Measurements from ENCODE around the gene PKIG.

PKIG gene

DNA sequence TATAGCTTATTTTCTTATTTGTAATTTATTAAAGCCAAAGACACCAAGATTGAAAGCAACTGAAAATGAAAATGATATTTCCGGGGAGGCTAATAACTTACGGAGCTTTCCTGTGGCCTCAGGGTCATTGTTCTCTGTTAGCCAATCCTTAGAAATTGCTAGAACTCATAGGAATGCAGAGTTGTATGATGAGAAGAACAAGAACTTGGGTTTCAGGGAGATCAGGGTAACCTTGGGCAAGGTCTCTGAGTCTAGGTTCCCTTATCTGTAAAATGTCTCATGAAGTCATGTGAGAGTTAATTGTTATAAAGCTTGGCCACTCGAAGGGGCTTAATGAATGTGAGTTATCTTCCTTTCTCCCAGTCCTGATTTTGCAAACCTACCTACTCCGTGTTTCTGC lies 40.4 kb upstream of the PKIG start:
- no peaks in the 10 kb centered on the region for H3K9me3 ChIP-seq (ENCODE audit: severe bottlenecking)
- no peak overlapping the region for H3K4me3 ChIP-seq (ENCODE audit: low read depth, low read length)
- no peaks in the 10 kb centered on the region for H3K27me3 ChIP-seq (ENCODE audit: insufficient read depth, low read depth, severe bottlenecking)
- TF ChIP-seq, protein P1, sequence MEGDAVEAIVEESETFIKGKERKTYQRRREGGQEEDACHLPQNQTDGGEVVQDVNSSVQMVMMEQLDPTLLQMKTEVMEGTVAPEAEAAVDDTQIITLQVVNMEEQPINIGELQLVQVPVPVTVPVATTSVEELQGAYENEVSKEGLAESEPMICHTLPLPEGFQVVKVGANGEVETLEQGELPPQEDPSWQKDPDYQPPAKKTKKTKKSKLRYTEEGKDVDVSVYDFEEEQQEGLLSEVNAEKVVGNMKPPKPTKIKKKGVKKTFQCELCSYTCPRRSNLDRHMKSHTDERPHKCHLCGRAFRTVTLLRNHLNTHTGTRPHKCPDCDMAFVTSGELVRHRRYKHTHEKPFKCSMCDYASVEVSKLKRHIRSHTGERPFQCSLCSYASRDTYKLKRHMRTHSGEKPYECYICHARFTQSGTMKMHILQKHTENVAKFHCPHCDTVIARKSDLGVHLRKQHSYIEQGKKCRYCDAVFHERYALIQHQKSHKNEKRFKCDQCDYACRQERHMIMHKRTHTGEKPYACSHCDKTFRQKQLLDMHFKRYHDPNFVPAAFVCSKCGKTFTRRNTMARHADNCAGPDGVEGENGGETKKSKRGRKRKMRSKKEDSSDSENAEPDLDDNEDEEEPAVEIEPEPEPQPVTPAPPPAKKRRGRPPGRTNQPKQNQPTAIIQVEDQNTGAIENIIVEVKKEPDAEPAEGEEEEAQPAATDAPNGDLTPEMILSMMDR (IDR thresholded peaks at IDR 0.05; ENCODE audit: low read depth, low read length), result no peak
- no peaks in the 10 kb centered on the region for H3K36me3 ChIP-seq
- no peak overlapping the region for H3K27ac ChIP-seq
- DNase-seq, result no peak

- Histone ChIP-seq H3K9me3 (ENCODE audit: severe bottlenecking) (no peaks in the 10 kb centered on the region), H3K36me3 (no peaks in the 10 kb centered on the region), H3K4me3 (ENCODE audit: low read depth, low read length) (no peak overlapping the region), H3K27me3 (ENCODE audit: insufficient read depth, low read depth, severe bottlenecking) (no peaks in the 10 kb centered on the region), H3K27ac (no peak overlapping the region)
- TF ChIP-seq, protein P1 (IDR thresholded peaks at IDR 0.05; ENCODE audit: low read depth, low read length), result no peak
- DNase-seq, result no peak
Observed at GRCh38 chr20:44542890-44543289, 39.5 kb upstream of the PKIG start.

GRCh38 chr20:44543358-44543757 lies 39.0 kb upstream of the PKIG start:
- no peak for DNase-seq
- Histone ChIP-seq H3K27ac (no peak overlapping the region), H3K27me3 (ENCODE audit: insufficient read depth, low read depth, severe bottlenecking) (no peaks in the 10 kb centered on the region), H3K9me3 (ENCODE audit: severe bottlenecking) (no peaks in the 10 kb centered on the region), H3K4me3 (ENCODE audit: low read depth, low read length) (no peak overlapping the region), H3K36me3 (no peaks in the 10 kb centered on the region)
- TF ChIP-seq, protein P1 (IDR thresholded peaks at IDR 0.05; ENCODE audit: low read depth, low read length), result no peak

DNA sequence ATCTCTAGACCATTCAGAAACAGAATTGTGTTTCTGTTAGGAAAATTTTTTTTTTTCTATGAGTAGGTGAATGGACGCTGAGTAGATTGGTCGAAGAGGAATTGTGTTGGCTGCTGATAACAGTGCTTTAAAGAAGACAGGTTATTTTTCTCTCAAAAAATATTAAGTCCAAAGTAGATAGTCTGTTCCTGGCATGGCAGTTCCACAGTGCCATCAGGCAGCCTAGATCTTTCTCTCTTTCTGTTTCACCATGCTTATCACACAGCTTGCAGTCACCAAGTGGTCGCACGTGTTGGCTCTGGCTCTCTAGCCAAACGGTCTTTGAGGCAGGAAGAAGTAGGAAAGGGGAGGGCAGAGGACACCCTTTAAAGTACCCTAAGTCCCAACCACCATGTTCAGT lies 38.1 kb upstream of the PKIG start:
- no peaks in the 10 kb centered on the region for H3K36me3 ChIP-seq
- H3K27me3 ChIP-seq (ENCODE audit: insufficient read depth, low read depth, severe bottlenecking), result no peaks in the 10 kb centered on the region
- no peak overlapping the region for H3K27ac ChIP-seq
- no peaks in the 10 kb centered on the region for H3K9me3 ChIP-seq (ENCODE audit: severe bottlenecking)
- H3K4me3 ChIP-seq (ENCODE audit: low read depth, low read length), result no peak overlapping the region
- DNase-seq, result no peak
- TF ChIP-seq, protein P1 (IDR thresholded peaks at IDR 0.05; ENCODE audit: low read depth, low read length), result no peak

DNA sequence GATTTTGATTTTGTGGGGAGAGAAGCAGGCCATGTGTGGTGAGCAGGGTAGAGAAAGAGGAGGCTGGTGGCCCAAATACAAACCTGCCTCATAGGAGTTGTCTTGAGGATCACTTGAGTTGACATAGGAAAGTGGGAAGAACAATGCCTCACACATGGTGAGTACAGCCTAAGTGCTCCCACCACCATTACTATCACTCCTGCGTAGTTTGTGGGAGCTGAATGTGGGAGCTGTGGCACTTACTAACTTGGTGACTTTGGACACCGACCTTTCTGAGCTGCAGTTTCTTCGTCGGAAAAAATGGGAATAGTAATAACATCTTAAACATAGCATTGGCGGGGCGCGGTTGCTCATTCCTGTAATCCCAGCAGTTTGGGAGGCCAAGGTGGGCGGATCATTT lies 35.0 kb upstream of the PKIG start:
- Histone ChIP-seq H3K36me3 (no peaks in the 10 kb centered on the region), H3K9me3 (ENCODE audit: severe bottlenecking) (no peaks in the 10 kb centered on the region), H3K27me3 (ENCODE audit: insufficient read depth, low read depth, severe bottlenecking) (no peaks in the 10 kb centered on the region), H3K27ac (no peak overlapping the region), H3K4me3 (ENCODE audit: low read depth, low read length) (no peak overlapping the region)
- DNase-seq, result no peak
- TF ChIP-seq, protein P1 (IDR thresholded peaks at IDR 0.05; ENCODE audit: low read depth, low read length), result no peak

DNA sequence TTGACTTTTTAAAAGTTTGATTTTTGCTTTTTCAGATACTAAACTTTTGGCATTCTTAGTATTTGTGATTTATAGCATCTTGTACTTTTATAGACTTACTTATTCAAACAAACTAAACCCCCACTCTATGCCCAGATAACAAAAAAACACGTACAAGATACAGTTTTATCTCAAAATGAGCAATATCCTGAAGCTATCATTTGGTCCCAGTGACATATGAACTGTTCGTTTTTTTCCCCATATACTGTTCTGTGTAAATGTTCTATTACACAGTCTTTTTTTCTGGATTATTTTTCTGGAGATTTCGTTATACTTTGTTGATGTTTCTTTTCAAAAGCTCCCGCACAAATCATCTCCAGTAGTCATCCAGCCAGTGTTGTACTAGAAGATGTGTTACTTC lies 33.3 kb upstream of the PKIG start:
- TF ChIP-seq, protein P1 (IDR thresholded peaks at IDR 0.05; ENCODE audit: low read depth, low read length), result no peak
- no peaks in the 10 kb centered on the region for H3K36me3 ChIP-seq
- no peaks in the 10 kb centered on the region for H3K27me3 ChIP-seq (ENCODE audit: insufficient read depth, low read depth, severe bottlenecking)
- no peak for DNase-seq
- no peak overlapping the region for H3K27ac ChIP-seq
- H3K4me3 ChIP-seq (ENCODE audit: low read depth, low read length), result no peak overlapping the region
- H3K9me3 ChIP-seq (ENCODE audit: severe bottlenecking), result no peaks in the 10 kb centered on the region
